Measurements from ENCODE around the gene RNU6-7. TPM values are rescaled to one million over a fixed set of nuclear protein-coding genes. Genes with fewer than 3 reads are reported as not detected.

RNU6-7 gene
- polyA plus RNA-seq, 3 donors from 2014 or later, result not detected

GRCh38 chr14:32195636-32196035 is 6.2 kb upstream of the RNU6-7 start:
- Mint-ChIP-seq H3K4me3 (no peak overlapping the region), H3K4me1 (peaks cover under 1 to 2% of the 10 kb centered on the region in 2 donors), H3K27me3 (ENCODE audit: low read depth in 3 of 3) (peaks cover 0 to 4% (median 4%) of the 10 kb centered on the region in 3 donors), H3K36me3 (no peaks in the 10 kb centered on the region), H3K9me3 (no peaks in the 10 kb centered on the region), H3K27ac (no peak overlapping the region)
- DNase-seq, result no peak

GRCh38 chr14:32197919-32198318 is 3.9 kb upstream of the RNU6-7 start:
- Mint-ChIP-seq H3K27me3 (ENCODE audit: low read depth in 3 of 3) (peaks cover 11 to 15% (median 15%) of the 10 kb centered on the region in 3 donors), H3K4me3 (no peak overlapping the region), H3K36me3 (no peaks in the 10 kb centered on the region), H3K4me1 (peaks cover 24 to 25% of the 10 kb centered on the region in 2 donors), H3K27ac (no peak overlapping the region), H3K9me3 (no peaks in the 10 kb centered on the region)
- DNase-seq, result no peak

- no peak for DNase-seq
- H3K36me3 Mint-ChIP-seq, result no peaks in the 10 kb centered on the region
- H3K4me1 Mint-ChIP-seq, result peaks cover 35 to 39% of the 10 kb centered on the region in 2 donors
- no peaks in the 10 kb centered on the region for H3K9me3 Mint-ChIP-seq
- H3K27ac Mint-ChIP-seq, result peak overlapping the region in 3 of 6 donors; percentile 1 to 96 (median 15)
- H3K27me3 Mint-ChIP-seq (ENCODE audit: low read depth in 3 of 3), result peaks cover 23 to 29% (median 25%) of the 10 kb centered on the region in 3 donors
- H3K4me3 Mint-ChIP-seq, result peak overlapping the region; percentile 83 to 92 (median 88)
These were observed 1.3 kb upstream of the RNU6-7 start for GRCh38 chr14:32200368-32201192.

GRCh38 chr14:32201193-32201815 is 541 bp upstream of the RNU6-7 start:
- H3K4me1 Mint-ChIP-seq, result peaks cover 35 to 39% of the 10 kb centered on the region in 2 donors
- peak; percentile 60 to 64 (median 61) for DNase-seq
- no peaks in the 10 kb centered on the region for H3K9me3 Mint-ChIP-seq
- peak overlapping the region; percentile 1 to 96 (median 92) for H3K27ac Mint-ChIP-seq
- H3K36me3 Mint-ChIP-seq, result no peaks in the 10 kb centered on the region
- H3K27me3 Mint-ChIP-seq (ENCODE audit: low read depth in 3 of 3), result peaks cover 23 to 29% (median 25%) of the 10 kb centered on the region in 3 donors
- H3K4me3 Mint-ChIP-seq, result peak overlapping the region; percentile 83 to 92 (median 88)

- Mint-ChIP-seq H3K27ac (peak overlapping the region; percentile 86 to 96 (median 93)), H3K36me3 (no peaks in the 10 kb centered on the region), H3K9me3 (no peaks in the 10 kb centered on the region), H3K4me1 (peaks cover 35 to 39% of the 10 kb centered on the region in 2 donors), H3K4me3 (peak overlapping the region; percentile 83 to 92 (median 88)), H3K27me3 (ENCODE audit: low read depth in 3 of 3) (peaks cover 24 to 26% (median 25%) of the 10 kb centered on the region in 3 donors)
- DNase-seq, result no peak
These were observed 699 bp downstream of the RNU6-7 start for GRCh38 chr14:32202491-32202997.

- H3K27ac Mint-ChIP-seq, result peak within 1 kb of the TSS; percentile 86 to 96 (median 93)
- H3K36me3 Mint-ChIP-seq, result no peaks in the 10 kb centered on the region
- H3K4me3 Mint-ChIP-seq, result peak within 1 kb of the TSS; percentile 83 to 92 (median 88)
- H3K4me1 Mint-ChIP-seq, result peaks cover 35 to 39% of the 10 kb centered on the region in 2 donors
- peaks cover 24 to 26% (median 25%) of the 10 kb centered on the region in 3 donors for H3K27me3 Mint-ChIP-seq (ENCODE audit: low read depth in 3 of 3)
- DNase-seq, result peak; percentile 81 to 88 (median 82)
- H3K9me3 Mint-ChIP-seq, result no peaks in the 10 kb centered on the region
These were observed 1.4 kb downstream of the RNU6-7 start, which contains the start of gene RNU6-8 for GRCh38 chr14:32202998-32203882. TSS of gene RNU6-8 (minus strand) at chr14:32203269.

- H3K27me3 Mint-ChIP-seq (ENCODE audit: low read depth in 3 of 3), result peaks cover 24 to 27% (median 26%) of the 10 kb centered on the region in 3 donors
- no peaks in the 10 kb centered on the region for H3K9me3 Mint-ChIP-seq
- H3K4me1 Mint-ChIP-seq, result peaks cover 35 to 39% of the 10 kb centered on the region in 2 donors
- peak in 2 of 3 donors; percentile 2 to 4 for DNase-seq
- H3K27ac Mint-ChIP-seq, result peak overlapping the region; percentile 30 to 96 (median 84)
- H3K36me3 Mint-ChIP-seq, result no peaks in the 10 kb centered on the region
- peak overlapping the region; percentile 83 to 92 (median 88) for H3K4me3 Mint-ChIP-seq
These were observed 2.1 kb downstream of the RNU6-7 start for GRCh38 chr14:32203928-32204357.

- Mint-ChIP-seq H3K27me3 (ENCODE audit: low read depth in 3 of 3) (peaks cover 24 to 29% (median 26%) of the 10 kb centered on the region in 3 donors), H3K4me1 (peaks cover 35 to 38% of the 10 kb centered on the region in 2 donors), H3K36me3 (no peaks in the 10 kb centered on the region), H3K27ac (no peak overlapping the region), H3K9me3 (no peaks in the 10 kb centered on the region), H3K4me3 (no peak overlapping the region)
- DNase-seq, result no peak
These were observed 3.7 kb downstream of the RNU6-7 start for GRCh38 chr14:32205554-32205953.

GRCh38 chr14:32205984-32206383 is 4.1 kb downstream of the RNU6-7 start:
- no peak for DNase-seq
- Mint-ChIP-seq H3K9me3 (no peaks in the 10 kb centered on the region), H3K27ac (no peak overlapping the region), H3K4me1 (peaks cover 30 to 34% of the 10 kb centered on the region in 2 donors), H3K27me3 (ENCODE audit: low read depth in 3 of 3) (peaks cover 25 to 29% (median 26%) of the 10 kb centered on the region in 3 donors), H3K4me3 (no peak overlapping the region), H3K36me3 (no peaks in the 10 kb centered on the region)

GRCh38 chr14:32206552-32206951 is 4.7 kb downstream of the RNU6-7 start:
- Mint-ChIP-seq H3K4me1 (peaks cover 25 to 28% of the 10 kb centered on the region in 2 donors), H3K27me3 (ENCODE audit: low read depth in 3 of 3) (peaks cover 26% of the 10 kb centered on the region in 3 donors), H3K27ac (no peak overlapping the region), H3K4me3 (no peak overlapping the region), H3K36me3 (no peaks in the 10 kb centered on the region), H3K9me3 (no peaks in the 10 kb centered on the region)
- no peak for DNase-seq

GRCh38 chr14:32208490-32208889 is 6.6 kb downstream of the RNU6-7 start:
- DNase-seq, result no peak
- H3K27me3 Mint-ChIP-seq (ENCODE audit: low read depth in 3 of 3), result peaks cover 10 to 15% (median 10%) of the 10 kb centered on the region in 3 donors
- no peaks in the 10 kb centered on the region for H3K9me3 Mint-ChIP-seq
- H3K27ac Mint-ChIP-seq, result no peak overlapping the region
- H3K36me3 Mint-ChIP-seq, result no peaks in the 10 kb centered on the region
- H3K4me1 Mint-ChIP-seq, result peaks cover 9 to 10% of the 10 kb centered on the region in 2 donors
- H3K4me3 Mint-ChIP-seq, result no peak overlapping the region

- H3K4me3 Mint-ChIP-seq, result no peak overlapping the region
- no peak for DNase-seq
- H3K36me3 Mint-ChIP-seq, result no peaks in the 10 kb centered on the region
- no peaks in the 10 kb centered on the region for H3K9me3 Mint-ChIP-seq
- peaks cover under 1% of the 10 kb centered on the region in 2 donors for H3K4me1 Mint-ChIP-seq
- peaks cover 0 to 9% (median 3%) of the 10 kb centered on the region in 3 donors for H3K27me3 Mint-ChIP-seq (ENCODE audit: low read depth in 3 of 3)
- no peak overlapping the region for H3K27ac Mint-ChIP-seq
These were observed 7.6 kb downstream of the RNU6-7 start for GRCh38 chr14:32209471-32209870.

- H3K4me3 Mint-ChIP-seq, result no peak overlapping the region
- no peaks in the 10 kb centered on the region for H3K4me1 Mint-ChIP-seq
- H3K27me3 Mint-ChIP-seq (ENCODE audit: low read depth in 3 of 3), result peaks cover 0 to 9% (median 3%) of the 10 kb centered on the region in 3 donors
- H3K27ac Mint-ChIP-seq, result no peak overlapping the region
- DNase-seq, result no peak
- no peaks in the 10 kb centered on the region for H3K36me3 Mint-ChIP-seq
- no peaks in the 10 kb centered on the region for H3K9me3 Mint-ChIP-seq
These were observed 9.2 kb downstream of the RNU6-7 start for GRCh38 chr14:32211068-32211404.

Data from immature natural killer cell (primary cell).